AG04450 (cell line): ENCODE results near the gene LAMA2. TPM values are rescaled to one million over a fixed set of nuclear protein-coding genes. Genes with fewer than 3 reads are reported as not detected.

Experiments
- CTCF ChIA-PET: fragments of 300-600, 350-600 bp; formaldehyde crosslinking; extraction: SDS; loops from one replicate; lab custom pipeline; 2022; ENCODE audit warnings: antibody characterized with exemption, inconsistent platforms; lab: Charles Lee
- POLR2A ChIA-PET: fragments of 350-600 bp; formaldehyde crosslinking; extraction: SDS; loops from one replicate; lab custom pipeline; 2021; ENCODE audit warnings: antibody characterized with exemption, inconsistent platforms; lab: Yijun Ruan, JAX
- DNase-seq: peaks from one replicate; pipeline ENCODE4 v3.0.0-alpha.2; 2011; ENCODE audit warnings: low read depth, low spot score
- H3K27ac ChIP-seq: one replicate; pipeline ENCODE4 v1.5.1; 2012; ENCODE audit warnings: low read depth, low read length, control low read depth
- H3K27me3 ChIP-seq: one replicate; pipeline ENCODE4 v1.6.0; 2012; ENCODE audit warnings: low read length; ENCODE audit not compliant: control insufficient read depth, insufficient read depth
- H3K4me3 ChIP-seq: 2 replicates; pipeline ENCODE4 v1.5.1; 2011; ENCODE audit warnings: mild to moderate bottlenecking, low read depth, low read length, control low read depth
- H3K9me3 ChIP-seq: 2 replicates; pipeline ENCODE4 v1.5.1; 2012; ENCODE audit warnings: low read length; ENCODE audit not compliant: control insufficient read depth, insufficient read depth
- CTCF ChIP-seq: IDR thresholded peaks from 2 replicates; pipeline ENCODE4 v1.5.1; 2011; ENCODE audit warnings: low read depth, low read length, control low read depth, inconsistent platforms
- polyA plus RNA-seq: library from polyadenylated mRNA; depleted of rRNA; stranded (reverse); fragments of >200 nt; gene quantifications from 2 replicates; pipeline ENCODE4 v1.2.3, GENCODE V29; 2011

LAMA2 gene
- polyA plus RNA-seq, 1 experiment, result 33.0 TPM

DNA sequence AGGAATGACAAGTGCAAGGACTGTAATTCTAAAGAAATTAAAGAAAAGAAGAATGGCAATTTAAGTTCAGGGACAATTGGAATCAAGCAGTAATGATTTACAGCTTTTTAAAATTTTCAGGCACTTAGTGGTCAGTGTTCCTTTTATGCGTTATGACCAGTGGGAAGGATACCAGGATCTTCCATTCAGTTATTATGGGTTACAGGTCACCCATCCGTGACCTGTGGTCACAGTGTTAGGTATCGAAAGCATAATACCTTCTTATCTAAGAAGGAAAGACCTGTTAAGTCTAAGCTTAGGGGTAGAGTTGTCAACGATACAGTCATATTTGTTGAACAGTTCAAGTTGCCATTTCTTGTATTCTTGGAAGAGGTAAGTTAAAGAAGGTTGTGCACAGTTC lies 253.8 kb downstream of the LAMA2 start:
- CTCF ChIA-PET, result no interaction called here
- no peaks in the 10 kb centered on the region for H3K27me3 ChIP-seq
- POLR2A ChIA-PET, result no interaction called here
- DNase-seq, result no peak
- H3K27ac ChIP-seq, result no peak overlapping the region
- no peak overlapping the region for H3K4me3 ChIP-seq
- no peaks in the 10 kb centered on the region for H3K9me3 ChIP-seq
- TF ChIP-seq CTCF, result no peak

DNA sequence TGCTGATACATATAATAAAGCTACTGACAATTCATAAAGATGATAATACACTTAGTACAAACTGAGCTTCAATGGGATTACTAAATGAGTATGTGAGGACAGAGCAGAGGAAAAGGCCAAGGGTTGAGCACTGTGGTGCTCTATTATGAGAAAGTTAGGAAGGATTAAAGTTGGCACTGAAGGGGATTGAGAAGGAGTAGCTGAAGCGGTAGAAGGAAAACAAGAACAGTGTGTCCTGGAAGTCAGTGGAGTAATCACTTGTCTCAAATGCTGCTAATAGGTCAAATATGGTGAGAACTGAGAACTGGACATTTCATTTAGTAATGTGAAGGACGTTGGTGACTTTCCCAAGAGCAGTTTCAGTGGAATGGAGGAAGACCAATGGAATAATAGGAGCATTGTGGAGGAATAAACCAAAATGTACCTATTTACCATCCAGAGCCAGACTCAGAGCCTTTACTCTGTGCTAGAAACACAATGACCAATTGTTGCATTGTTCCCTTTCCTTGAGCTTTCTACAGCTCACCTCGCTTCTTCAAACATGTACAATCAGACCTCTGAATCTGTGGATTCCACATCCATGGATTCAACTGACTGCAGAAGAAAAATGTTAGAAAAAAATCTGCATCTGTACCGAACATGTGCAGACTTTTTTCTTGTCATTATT lies 255.9 kb downstream of the LAMA2 start:
- Histone ChIP-seq H3K27ac (no peak overlapping the region), H3K9me3 (no peaks in the 10 kb centered on the region), H3K4me3 (no peak overlapping the region), H3K27me3 (no peaks in the 10 kb centered on the region)
- ChIA-PET POLR2A (no interaction called here), CTCF (no interaction called here)
- DNase-seq, result no peak
- TF ChIP-seq CTCF, result no peak

DNA sequence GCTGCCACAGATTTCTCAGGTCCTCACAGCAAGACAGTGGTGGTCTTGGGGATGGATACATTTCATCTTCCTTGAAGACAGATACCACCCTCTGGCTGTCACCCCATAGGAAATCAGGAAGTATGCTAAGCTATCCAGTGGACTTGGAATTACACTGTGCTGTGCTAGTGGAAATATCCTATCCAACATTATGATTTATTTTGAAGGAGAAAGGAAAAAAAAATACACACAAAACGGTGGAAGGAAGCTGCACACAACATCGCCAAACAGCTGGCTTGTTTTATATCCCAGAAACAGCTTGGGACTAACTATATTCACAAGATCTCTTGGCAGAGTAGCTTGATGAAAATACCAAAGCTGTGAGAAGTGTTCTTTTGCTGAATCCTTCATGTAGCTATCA lies 257.6 kb downstream of the LAMA2 start:
- Histone ChIP-seq H3K9me3 (no peaks in the 10 kb centered on the region), H3K27ac (no peak overlapping the region), H3K27me3 (no peaks in the 10 kb centered on the region), H3K4me3 (no peak overlapping the region)
- POLR2A ChIA-PET, result no interaction called here
- no peak for TF ChIP-seq CTCF
- DNase-seq, result peak; percentile 27
- CTCF ChIA-PET, result interaction anchor here (0.6 kb wide), 1 partner anchor 230 kb away, joined by 3 read pairs; no protein-coding TSS in a partner anchor

- Histone ChIP-seq H3K27me3 (no peaks in the 10 kb centered on the region), H3K9me3 (no peaks in the 10 kb centered on the region), H3K4me3 (no peak overlapping the region), H3K27ac (no peak overlapping the region)
- CTCF ChIA-PET, result no interaction called here
- POLR2A ChIA-PET, result no interaction called here
- TF ChIP-seq CTCF, result no peak
- no peak for DNase-seq
These were observed 258.6 kb downstream of the LAMA2 start for GRCh38 chr6:129141499-129141898.

- ChIA-PET POLR2A (no interaction called here), CTCF (interaction anchor here (0.7 kb wide), 1 partner anchor 377 kb away, joined by 3 read pairs; no protein-coding TSS in a partner anchor)
- no peak for TF ChIP-seq CTCF
- DNase-seq, result no peak
- Histone ChIP-seq H3K27me3 (no peaks in the 10 kb centered on the region), H3K4me3 (no peak overlapping the region), H3K9me3 (no peaks in the 10 kb centered on the region), H3K27ac (no peak overlapping the region)
These were observed 264.0 kb downstream of the LAMA2 start for GRCh38 chr6:129146902-129147301.
